ENCODE measurements around the gene RPP14.
"Not testable (repeated sequence)": the region's sequence is repeated elsewhere in the genome, so short reads cannot be mapped to it uniquely, and the experiment has no call there.

RPP14 gene

DNA sequence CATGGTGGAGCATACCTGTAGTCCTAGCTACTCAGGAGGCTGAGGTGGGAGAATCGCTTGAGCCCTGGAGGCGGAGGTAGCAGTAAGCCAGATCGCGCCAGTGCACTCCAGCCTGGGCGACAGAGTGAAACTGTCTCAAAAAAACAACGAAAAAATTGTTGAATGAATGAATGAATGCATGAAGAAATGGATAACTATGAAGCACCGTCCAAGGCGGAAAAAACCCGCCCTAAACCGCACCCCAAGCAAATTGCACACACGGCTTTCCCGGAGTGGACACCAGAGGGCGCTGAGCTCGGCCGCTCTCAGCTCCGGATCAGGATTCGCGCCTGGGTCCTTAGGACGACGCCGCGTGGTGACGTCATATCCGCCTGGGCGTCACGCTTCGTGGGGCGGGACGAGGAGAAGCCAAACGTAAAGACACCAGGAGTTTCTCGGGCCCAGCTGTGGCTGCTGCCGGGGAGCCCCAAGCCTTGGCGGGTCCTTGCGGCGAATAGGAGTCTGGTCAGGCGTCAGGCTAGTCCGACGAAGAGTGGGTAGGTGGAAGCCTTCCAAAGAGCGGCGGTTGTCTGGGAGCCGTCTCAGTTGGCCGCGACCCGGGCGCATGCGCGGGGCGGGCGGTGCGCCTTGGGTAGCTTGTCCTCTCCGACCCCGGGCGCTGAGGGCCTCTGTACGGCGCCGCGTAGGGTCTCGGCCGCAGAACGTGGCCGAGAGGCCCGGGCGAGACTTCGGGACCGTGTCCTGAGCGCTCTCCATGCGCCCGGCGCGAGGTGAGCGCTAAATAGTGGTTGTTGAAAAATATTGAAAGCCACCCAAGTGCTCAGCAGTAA is at the start of gene RPP14, which contains the start of gene HTD2:
RPP14 (plus strand) TSS at position 364 of the 830 bp plus-strand sequence. CDS start 4,085 bp downstream, outside the sequence.
HTD2 (plus strand) TSS at position 639 of the 830 bp plus-strand sequence. CDS start 11,094 bp downstream, outside the sequence.
- peak; percentile 97 to 99 for DNase-seq (ENCODE audit: extremely low read depth in 1 of 2, low read depth in 1 of 2)

DNA sequence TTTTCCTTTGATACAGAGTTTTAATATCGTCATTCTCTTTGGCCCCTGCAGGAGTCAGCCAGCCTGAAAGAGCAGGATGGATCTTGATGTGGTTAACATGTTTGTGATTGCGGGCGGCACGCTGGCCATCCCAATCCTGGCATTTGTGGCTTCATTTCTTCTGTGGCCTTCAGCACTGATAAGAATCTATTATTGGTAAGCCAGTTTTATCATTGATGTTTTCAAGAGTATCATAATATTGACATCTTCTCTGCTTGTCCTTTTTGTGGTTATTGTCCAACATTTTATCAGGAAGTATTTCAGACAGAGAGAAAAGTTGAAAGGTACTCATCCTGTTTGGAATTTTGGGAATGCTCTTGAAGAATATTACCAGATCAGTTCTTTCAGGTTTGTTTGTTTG is 49.5 kb upstream of the RPP14 start:
- no peak for DNase-seq (ENCODE audit: extremely low read depth in 1 of 2, low read depth in 1 of 2)

DNA sequence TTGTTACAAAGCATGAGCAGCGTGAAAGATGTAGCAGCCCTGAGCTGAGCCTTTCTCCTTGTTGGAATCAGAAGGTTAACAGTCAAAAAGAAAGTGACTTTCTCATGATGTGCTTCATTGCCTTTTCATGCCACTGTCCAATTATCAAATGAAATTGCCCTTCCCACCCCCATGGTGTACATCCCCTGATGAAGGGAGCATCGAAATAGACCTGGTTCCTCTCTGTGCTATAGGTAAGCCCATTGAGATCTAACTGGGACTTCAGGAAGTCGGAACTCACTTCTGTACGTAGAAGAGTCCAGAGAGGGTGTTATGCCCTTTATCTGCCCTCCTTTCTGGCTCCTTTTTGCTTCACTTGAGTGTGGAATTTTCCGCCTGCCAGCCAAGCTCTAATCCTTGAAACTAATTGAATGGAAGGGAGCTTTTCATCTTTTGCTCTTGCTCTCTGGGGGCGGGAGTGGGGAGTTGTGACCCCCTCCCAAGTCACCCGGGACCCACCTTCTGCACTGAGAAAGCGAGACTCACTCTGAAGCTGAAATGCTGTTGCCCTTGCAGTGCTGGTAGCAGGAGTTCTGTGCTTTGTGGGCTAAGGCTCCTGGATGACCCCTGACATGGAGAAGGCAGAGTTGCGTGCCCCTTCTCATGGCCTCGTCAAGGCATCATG is 47.5 kb upstream of the RPP14 start:
- DNase-seq (ENCODE audit: extremely low read depth in 1 of 2, low read depth in 1 of 2) = no peak

DNA sequence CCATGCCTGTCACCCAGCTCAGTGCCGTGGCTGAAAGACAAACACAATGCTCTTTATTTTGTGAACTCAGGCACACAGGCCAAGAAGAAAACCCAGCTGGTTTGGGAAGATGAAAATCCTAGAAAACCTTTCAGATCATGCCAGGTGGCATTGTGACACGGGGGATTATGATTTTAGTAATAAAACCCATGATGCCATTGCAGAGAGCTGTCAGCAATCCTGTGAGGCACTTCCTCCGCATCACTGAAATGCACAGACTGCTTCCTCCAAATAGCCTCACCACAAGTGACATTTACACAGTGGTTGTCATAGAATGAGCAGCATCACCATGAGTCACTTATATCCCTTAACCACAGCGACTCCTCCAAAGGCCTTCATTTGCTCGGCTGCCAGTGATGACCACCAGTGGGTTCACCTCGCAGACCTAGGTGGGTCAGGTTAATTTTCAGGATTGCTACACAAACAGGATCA is 45.7 kb upstream of the RPP14 start:
- no peak for DNase-seq (ENCODE audit: extremely low read depth in 1 of 2, low read depth in 1 of 2)

DNA sequence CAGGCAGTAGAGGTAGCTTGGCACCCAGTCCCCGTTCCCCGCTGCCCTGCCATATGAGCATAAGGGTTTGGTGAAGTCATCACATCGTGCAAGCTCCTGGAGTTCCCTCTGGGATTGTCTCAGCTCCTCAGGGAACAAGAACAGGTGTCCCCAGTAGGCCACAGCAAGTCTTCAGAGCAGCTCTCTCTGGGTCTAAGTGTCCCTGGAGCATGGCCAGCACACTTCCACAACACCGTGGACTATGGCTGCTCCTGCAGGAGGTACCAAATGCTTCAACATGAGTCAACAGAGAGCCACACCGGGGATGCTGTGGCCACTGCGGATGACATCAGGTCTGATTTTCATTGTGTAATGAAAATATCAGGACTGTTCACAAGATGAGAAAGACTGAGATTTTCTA is 45.3 kb upstream of the RPP14 start:
- DNase-seq (ENCODE audit: extremely low read depth in 1 of 2, low read depth in 1 of 2) = no peak

DNA sequence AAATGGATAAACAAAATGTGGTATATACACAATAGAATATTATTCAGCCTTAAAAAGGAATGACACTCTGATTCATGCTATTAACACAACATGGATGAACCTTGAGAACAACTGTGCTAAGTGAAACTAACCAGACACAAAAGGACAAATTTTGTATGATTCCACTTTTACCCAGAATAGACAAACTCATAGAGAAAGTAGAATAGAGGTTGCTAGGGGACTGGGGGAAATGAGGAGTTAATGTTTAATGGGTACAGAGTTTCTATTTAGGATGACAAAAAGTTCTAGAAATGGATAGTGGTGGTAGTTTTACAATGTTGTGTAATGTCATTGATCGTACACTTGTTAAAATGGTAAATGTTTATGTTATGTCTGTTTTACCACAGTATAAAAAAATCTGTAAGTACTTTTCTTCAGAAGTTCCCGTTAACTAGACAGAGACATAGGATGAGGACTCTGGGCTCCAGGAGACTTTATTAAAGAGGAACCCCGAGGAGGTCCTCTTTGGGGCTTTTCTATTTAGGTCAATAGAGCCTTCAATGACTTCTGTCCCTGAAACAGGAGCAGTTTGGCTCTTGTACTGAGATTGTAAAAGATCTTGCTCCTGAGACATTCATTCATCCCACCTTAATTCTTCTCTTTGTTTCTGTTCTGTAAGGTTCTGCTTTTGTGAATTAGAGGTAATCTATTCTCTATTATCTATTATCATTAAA is 43.9 kb upstream of the RPP14 start:
- no peak for DNase-seq (ENCODE audit: extremely low read depth in 1 of 2, low read depth in 1 of 2)

DNA sequence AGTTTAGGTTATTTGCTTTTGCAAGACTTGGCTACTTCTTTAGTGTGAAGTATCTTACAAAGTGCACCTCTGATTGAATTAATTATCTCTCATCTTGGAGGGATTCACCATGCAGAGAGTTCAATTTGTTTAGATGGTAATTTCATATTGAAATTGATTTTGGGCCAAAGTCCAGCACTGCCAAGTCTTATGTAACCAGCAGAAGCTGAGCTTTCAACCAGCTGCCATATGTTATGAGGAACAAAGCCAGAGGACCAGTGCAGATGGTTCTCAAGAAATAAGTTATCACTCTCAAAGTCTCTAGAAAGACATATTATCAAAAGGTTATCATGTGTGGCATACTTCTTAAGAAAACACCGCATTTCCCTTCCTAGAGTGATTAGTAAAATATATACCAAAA is 39.5 kb upstream of the RPP14 start:
- no peak for DNase-seq (ENCODE audit: extremely low read depth in 1 of 2, low read depth in 1 of 2)

DNA sequence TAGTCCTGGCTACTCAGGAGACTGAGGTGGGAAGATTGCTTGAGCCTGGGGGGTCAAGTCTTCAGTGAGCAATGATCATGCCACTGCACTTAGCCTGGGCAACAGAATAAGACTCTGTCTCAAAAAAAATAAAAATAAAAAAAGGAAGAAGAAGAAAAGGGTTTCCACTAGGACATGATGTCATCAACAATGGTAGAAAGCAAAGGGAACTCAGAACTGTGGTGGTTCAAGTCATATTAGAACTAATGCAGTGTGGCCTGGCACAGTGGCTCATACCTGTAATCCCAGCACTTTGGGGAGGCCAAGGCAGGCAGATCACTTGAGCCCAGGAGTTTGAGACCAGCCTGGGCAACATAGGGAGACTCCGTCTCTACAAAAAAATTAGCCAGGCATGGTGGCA is 38.5 kb upstream of the RPP14 start:
- DNase-seq (ENCODE audit: extremely low read depth in 1 of 2, low read depth in 1 of 2) = not testable (repeated sequence)

DNA sequence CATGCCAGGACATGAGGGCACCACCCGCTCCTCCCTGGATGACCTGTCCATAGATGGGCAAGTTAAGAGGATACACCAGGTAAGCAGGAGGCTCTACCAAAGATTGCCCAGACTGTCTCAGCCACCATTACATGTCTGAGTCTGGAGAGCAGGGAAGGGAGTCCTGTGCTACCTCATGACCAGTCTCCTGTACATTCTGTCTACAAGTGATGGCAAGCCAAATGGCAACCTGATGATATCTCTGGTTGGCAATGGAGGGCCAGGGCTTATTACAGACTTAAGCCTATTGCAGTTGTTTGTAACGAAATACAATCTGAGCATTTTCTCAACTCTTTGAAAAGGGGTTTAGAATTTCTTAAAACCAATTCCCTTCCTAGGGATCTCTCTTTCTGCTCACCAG is 36.7 kb upstream of the RPP14 start:
- no peak for DNase-seq (ENCODE audit: extremely low read depth in 1 of 2, low read depth in 1 of 2)

DNA sequence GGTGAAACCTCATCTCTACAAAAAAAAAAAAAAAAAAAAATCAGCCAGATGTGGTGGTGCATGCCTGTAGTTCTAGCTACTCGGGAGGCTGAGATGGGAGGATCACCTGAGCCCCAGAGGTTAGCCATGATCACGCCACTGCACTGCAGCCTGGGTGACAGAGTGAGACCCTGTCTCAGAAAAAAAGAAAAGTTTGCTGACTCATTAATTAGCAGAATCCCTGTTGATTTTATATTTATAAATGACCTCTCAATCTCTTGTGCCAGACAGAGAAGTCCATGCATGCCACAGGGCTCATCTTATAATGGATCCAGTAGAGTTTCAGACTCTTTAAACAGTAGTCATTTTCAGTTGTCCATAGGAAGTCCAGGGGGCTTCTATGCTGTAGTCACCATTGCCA is 35.6 kb upstream of the RPP14 start:
- DNase-seq (ENCODE audit: extremely low read depth in 1 of 2, low read depth in 1 of 2) = no peak

DNA sequence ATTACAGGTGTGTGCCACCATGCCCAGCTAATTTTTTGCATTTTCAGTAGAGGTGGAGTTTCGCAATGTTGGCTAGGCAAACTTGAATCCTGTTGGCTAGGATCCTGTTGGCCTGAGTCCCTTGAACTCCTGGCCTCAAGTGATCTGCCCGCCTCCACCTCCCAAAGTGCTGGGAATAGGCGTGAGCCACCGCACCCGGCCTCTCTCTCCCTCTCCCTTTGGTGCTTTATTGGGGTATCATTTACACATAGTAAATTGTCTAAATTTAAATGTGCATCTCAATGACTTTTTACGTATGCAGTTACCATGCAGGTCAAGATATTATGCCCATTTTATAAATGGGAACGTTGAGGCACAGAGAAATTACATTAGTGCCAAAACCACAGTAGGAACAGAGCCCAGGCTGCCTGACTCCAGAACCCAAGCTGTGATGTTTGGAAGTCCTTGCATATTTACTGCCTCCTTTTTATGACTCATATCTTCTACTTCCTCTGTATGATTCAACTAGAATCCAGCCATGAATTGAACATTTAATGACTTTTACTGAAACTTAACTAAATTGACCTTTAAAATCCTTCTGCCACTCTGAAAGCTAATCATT is 34.0 kb upstream of the RPP14 start:
- no peak for DNase-seq (ENCODE audit: extremely low read depth in 1 of 2, low read depth in 1 of 2)

DNA sequence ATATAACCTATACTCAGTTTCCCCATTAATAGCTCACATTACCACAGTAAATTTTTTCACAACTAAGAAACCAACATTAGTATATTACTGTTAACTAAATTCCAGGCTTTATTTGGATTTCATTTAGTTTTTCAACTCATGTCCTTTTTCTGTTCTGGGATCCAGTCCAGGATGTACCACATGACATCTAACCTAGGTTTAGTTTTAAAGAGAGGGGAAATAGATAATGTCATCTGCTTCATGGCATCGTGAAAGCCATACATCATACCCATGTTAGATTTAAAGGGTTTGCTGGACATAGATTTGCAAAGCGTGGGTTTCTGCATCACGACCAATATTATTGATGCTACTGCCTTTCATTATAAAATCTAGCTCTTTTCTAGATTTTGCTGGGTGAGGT is 33.2 kb upstream of the RPP14 start:
- no peak for DNase-seq (ENCODE audit: extremely low read depth in 1 of 2, low read depth in 1 of 2)

DNA sequence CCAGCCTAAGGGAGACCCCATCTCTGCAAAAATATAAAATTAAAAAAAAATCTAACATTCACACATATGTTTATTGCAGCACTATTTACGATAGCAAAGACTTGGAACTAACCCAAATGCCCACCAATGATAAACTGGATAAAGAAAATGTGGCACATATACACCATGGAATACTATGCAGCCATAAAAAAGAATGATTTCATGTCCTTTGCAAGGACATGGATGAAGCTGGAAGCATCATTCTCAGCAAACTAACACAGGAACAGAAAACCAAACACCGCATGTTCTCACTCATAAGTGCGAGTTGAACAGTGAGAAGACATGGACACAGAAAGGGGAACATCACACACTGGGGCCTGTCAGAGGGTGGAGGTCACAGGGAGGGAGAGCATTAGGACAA is 32.7 kb upstream of the RPP14 start:
- not testable (repeated sequence) for DNase-seq (ENCODE audit: extremely low read depth in 1 of 2, low read depth in 1 of 2)

DNA sequence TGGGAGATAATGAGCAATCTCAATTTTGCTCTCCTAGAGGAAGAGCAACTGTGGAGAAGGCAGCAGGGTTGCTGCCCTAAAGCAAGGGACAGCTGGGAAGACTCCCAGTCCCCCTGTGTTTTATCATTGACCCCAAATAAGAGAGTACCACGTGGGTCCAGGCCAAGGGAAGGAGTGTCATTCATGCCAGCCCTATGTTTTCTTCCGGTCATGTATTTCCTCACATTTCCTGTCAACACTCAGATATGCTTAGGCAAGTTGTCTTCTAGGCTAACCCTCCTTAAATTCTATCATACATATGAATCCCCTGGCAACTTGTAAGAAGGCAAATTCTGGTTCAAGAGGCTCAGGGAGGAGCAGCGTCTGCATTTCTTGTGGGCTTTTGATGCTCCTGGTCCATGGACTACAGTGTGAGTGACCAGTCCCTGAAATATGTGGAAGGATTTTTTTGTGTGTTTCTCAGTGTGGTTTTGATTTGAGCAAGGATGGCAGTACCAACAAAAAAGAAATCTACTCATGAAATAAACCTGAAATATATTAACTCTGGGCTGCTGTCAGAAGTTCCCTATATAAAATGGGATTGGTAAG is 31.9 kb upstream of the RPP14 start:
- DNase-seq (ENCODE audit: extremely low read depth in 1 of 2, low read depth in 1 of 2) = no peak

DNA sequence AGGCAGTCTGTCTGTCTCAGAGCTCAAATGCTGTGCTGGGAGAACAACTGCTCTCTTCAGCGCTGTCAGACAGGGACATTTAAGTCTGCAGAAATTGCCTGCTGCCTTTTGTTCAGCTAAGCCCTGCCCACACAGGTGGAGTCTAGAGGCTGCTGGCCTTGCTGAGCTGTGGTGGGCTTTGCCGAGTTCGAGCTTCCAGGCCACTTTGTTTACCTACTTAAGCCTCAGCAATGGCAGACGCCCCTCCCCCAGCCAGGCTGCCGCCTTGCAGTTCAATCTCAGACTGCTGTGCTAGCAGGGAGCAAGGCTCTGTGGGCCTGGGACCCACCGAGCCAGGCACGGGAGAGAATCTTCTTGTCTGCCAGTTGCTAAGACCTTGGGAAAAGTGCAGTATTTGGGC is 25.0 kb upstream of the RPP14 start:
- no peak for DNase-seq (ENCODE audit: extremely low read depth in 1 of 2, low read depth in 1 of 2)

DNA sequence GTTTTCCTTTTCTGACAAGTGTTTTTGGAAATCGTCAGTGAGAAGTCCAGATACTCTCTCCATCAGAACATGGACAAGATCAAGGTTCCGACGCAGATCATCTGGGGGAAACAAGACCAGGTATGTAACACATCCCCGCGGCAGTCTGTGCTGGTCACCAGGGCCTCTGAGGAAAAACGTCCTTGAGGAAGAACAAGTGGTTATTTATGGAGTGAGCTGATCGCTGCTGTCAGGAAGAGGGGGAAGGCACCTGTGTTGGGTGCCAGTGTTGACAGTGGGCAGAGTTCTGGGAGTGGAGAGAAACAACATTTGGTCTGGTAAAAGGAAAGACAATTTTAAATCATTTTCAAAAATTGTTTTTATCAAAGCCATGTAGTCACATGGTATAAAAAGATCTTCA is 20.7 kb upstream of the RPP14 start:
- no peak for DNase-seq (ENCODE audit: extremely low read depth in 1 of 2, low read depth in 1 of 2)

DNA sequence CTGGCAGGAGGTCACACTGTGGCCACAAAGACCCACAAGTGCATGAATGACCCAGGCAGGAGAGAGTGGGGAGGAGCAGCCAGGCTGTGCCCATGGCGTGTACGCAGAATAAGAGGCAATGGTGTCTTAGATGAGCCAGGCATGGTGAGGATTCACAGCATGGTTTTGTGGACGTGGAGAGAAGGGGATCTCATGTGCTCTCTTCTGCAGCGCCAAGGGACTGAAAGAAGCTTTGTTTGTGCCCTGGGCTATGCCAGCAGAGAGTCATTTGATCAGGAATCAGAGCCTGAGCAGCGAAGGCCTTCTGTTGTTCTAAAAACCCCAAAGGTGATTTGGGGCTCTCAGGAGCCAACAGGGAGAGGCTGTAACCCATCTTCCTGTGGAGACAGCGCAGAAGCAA is 18.7 kb upstream of the RPP14 start:
- DNase-seq (ENCODE audit: extremely low read depth in 1 of 2, low read depth in 1 of 2) = no peak

DNA sequence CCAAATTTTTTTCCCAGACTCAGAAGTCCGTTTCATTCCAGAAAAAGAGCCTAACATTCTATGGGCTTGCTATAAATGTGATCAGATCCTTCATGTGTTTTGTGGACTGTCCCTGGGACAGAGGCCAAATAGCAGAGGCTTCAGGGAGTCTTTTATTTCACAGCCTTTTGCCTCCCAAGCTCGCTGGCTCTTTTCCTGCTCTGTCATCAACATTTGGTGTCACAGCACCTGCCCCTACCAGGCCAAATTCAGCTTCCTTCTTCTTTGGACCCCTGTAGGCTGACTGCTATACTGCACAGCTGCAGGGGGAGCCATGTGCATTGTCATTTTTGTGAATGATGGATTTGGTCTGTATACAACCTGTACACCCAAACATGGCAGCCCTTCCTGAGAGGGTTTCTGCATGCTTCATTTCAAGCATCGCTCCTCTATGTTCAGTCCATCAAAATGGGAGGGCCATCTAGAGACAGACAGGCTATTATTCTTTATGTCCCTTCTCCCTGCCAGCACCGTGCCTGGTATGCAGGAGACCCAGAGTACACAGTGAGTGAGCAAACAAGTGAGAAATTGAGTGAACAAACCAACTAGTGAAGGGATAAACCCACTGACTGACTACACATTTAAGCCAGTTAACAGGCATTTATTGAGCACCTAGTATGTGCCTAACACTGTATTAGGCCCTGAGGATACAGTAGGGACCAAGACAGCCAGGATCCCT is 17.9 kb upstream of the RPP14 start:
- DNase-seq (ENCODE audit: extremely low read depth in 1 of 2, low read depth in 1 of 2) = no peak

DNA sequence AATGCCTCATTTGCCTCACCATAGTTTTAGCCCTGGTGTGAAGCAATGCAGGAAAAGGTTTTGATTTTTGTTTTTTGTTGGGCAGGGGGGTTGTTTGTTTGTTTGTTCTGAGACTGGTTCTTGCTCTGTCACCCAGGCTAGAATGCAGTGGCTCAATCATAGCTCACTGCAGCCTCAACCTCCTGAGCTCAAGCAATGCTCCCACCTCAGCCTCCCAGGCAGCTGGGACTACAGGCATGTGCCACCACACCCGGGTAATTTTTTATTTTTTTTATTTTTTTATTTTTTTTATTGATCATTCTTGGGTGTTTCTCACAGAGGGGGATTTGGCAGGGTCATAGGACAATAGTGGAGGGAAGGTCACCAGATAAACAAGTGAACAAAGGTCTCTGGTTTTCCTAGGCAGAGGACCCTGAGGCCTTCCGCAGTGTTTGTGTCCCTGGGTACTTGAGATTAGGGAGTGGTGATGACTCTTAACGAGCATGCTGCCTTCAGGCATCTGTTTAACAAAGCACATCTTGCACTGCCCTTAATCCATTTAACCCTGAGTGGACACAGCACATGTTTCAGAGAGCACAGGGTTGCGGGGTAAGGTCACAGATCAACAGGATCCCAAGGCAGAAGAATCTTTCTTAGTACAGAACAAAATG is 17.0 kb upstream of the RPP14 start:
- DNase-seq (ENCODE audit: extremely low read depth in 1 of 2, low read depth in 1 of 2) = not testable (repeated sequence)

DNA sequence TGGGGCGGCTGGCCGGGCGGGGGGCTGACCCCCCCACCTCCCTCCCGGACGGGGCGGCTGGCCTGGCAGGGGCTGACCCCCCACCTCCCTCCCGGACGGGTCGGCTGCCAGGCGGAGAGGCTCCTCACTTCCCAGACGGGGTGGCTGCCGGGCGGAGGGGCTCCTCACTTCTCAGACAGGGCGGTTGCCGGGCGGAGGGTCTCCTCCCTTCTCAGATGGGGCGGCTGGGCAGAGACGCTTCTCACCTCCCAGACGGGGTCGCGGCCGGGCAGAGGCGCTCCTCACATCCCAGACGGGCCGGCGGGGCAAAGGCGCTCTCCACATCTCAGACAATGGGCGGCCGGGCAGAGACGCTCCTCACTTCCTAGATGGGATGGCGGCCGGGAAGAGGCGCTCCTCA is 15.6 kb upstream of the RPP14 start:
- not testable (repeated sequence) for DNase-seq (ENCODE audit: extremely low read depth in 1 of 2, low read depth in 1 of 2)

All from activated CD8-positive, alpha-beta memory T cell treated with anti-CD3 and anti-CD28 coated beads for 1 hour (primary cell).